Subcutaneous adipose tissue (tissue), 4 donors: ENCODE measurements around the gene MYH9. TPM values are rescaled to one million over a fixed set of nuclear protein-coding genes. Genes with fewer than 3 reads are reported as not detected.

Source experiments
- total RNA-seq, 4 donors: library from RNA; depleted of rRNA; stranded (reverse); fragments of >200 nt; gene quantifications; one replicate each; pipeline ENCODE4 v1.1.0, GENCODE V29; 2016
- TF ChIP-seq, protein P1 (sequence below): fragments of 450-650 bp; IDR thresholded peaks from one replicate; pipeline ENCODE4 v1.5.1; 2016; ENCODE audit warnings: low read depth, mild to moderate bottlenecking, control low read depth, antibody characterized with exemption, moderate library complexity

Gene MYH9
- total RNA-seq, 4 donors from 2014 or later, result 187 to 410 (median 233) TPM

DNA sequence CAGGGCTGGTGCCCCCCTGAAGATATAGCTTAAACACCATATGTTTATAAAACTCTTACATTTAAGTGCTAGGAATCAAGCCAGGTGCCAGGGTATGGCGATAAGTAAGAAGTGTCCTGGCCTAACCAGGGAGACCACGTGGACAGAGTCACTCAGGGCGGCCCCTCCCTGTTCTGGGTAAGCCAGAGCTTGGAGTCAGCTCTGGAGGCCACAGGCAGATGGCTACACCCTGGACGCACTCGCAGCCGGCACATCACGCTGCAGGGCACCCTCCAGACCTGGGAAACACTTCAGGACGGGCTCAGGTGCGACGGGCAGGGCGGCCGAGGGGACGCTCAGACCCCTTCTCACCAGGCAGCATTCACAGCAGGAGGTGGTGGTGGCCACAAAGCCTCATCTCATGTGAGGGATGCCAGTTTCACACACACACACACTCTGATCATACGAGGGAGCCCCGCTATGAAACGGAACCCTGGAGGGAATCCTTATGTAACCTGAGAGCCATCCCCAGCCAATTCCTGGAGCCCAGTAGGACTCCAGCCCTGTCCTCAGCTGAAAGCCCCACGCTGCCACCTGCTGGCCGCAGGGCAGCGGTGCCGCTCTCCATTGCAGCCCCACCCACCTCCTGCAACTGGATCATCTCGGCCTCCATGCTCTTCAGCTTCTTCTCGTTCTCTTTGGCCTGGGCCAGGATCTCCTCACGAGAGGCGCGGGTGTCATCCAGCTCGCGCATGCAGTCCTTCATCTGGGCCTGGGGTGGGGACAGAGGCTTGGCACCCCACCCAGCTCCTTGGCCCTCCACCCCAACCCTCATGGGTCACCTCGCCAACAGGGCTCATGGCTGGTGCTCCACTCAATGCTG lies 101.4 kb downstream of the MYH9 start:
- TF ChIP-seq, protein P1, sequence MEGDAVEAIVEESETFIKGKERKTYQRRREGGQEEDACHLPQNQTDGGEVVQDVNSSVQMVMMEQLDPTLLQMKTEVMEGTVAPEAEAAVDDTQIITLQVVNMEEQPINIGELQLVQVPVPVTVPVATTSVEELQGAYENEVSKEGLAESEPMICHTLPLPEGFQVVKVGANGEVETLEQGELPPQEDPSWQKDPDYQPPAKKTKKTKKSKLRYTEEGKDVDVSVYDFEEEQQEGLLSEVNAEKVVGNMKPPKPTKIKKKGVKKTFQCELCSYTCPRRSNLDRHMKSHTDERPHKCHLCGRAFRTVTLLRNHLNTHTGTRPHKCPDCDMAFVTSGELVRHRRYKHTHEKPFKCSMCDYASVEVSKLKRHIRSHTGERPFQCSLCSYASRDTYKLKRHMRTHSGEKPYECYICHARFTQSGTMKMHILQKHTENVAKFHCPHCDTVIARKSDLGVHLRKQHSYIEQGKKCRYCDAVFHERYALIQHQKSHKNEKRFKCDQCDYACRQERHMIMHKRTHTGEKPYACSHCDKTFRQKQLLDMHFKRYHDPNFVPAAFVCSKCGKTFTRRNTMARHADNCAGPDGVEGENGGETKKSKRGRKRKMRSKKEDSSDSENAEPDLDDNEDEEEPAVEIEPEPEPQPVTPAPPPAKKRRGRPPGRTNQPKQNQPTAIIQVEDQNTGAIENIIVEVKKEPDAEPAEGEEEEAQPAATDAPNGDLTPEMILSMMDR, result no peak

DNA sequence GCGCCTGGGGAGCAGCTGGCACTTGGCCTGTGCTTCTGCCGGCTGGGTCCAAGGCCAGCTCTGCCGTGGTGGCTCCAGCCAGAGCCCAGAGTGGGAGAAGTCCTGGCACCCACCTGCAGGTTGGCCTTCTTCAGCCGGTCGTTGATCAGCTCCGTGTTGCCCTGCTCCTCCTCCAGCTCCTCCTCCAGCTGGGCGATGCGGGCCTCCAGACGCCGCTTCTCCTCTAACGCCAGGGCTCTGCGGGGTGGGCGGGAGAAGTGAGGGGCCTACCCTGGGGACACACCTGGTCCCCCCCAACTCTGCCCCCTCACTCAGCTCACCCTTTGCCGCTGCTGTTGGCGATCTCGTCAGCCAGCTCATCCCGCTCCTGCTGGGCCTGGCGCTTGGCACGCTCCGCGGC lies 102.2 kb downstream of the MYH9 start:
- TF ChIP-seq, protein P1, result no peak

DNA sequence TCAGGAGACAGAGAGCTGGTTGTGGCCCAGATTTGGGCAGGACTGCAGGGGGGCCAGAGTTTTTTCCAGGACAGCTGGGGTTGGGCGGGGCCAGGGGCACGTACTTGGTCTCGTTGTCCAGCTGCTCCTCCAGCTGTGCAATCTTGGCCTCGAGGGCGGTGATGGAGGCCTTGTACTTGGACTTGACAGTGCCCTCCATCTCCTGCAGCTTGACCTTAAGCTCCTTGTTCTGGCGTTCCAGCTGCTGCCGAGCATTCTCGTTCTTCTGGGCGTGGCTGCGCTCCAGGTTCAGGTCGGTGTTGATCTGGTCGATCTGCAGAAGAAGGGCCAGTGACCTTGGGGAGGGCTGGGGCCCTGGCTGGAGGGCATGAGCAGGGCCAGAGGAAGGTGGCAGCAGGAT lies 102.8 kb downstream of the MYH9 start:
- TF ChIP-seq, protein P1, result no peak

DNA sequence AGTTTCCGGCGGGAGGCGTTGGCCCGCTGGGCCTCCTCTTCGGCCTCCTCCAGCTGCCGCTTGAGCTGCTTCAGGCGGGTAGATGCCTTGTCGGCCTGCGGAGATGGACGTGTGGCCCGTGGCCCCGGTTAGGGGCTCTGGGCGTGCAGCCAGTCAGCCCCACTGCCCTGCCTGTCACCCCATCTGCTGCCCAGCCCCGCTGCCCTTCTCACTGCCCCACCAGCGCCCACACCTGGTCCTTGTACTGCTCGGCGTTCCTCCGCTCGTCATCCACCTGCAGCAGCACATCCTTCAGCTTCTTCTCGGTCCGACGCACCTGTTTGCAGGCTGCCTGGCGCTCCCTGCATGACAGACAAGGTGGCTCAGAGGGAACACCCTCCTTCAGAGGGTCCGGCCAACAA lies 103.6 kb downstream of the MYH9 start:
- TF ChIP-seq, protein P1, result no peak

DNA sequence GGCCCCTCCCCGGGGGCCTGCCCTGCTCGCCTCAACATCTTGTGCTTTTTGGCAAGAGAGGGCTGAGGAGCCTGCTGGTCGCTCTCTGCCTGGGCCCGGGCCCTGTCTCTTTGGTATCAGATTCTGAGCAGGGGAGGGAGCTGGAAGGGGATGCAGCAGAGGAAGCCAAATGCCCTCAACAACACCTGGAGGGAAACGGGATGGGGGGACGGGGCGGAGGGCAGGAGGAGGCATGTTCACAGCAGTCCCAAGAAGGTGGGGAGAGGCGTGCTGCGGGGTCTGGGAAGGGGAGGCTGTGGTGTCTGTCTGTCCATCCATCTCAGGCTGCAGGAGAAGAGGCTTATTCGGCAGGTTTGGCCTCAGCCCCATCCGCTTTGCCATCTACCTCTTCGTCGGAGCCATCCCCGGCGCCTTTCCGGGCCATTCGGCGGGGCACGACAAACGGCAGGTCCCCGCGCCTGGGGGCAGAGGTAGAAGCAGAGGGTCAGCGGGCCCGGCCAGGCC lies 105.4 kb downstream of the MYH9 start:
- TF ChIP-seq, protein P1, result no peak

DNA sequence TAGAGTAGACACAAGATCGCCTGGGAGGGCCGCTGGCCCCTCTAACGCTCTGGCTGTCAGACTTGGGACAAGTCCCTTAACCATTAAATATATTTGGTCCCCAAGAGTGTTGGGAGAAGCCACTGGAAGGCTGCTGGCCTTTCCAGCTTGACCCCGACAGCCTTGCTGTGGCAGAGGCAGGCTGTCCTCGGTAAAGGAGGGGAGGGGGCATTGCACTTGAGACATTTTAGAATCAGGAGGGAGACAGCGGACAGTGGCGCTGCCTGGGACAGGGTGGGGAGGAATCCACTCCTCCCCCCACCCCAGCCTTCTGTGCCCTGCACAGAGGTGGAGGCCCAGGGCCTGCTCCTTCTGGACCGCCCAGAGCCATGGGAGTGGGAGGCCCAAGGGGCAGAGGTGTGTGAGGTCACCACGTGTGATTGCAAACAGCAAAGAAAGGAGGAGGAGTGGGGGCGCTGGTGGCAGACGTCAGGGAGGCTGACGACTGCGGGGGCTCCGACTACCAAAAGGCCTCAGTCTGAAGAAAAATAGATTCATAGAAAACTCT lies 105.9 kb downstream of the MYH9 start:
- TF ChIP-seq, protein P1, result no peak

DNA sequence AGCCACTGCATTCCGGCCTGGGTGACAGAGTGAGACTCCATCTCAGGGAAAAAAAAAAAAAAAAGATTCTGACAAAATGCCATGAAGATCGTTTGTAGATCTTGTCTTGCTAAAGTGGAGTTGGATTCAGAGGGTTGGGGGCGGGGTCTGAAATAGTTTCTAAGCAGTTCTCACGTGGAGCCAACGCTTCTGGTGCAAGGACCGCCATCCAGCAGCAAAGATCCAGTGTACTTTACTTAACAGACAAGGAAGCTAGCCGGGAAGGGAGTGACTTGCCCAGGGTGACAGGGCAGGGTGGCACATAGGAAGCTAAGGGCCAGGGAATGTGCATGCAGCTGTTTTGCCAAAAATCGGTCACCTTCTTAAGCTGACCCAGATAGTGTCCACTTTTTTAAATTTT lies 107.4 kb downstream of the MYH9 start:
- TF ChIP-seq, protein P1, result no peak
